GM12864 (cell line): Measurements from ENCODE around the gene PAPPA2.

Source experiments
- DNase-seq: peaks from one replicate; pipeline ENCODE4 v3.0.0-alpha.2; 2011; ENCODE audit warnings: low read depth
- H3K4me3 ChIP-seq: 2 replicates; pipeline ENCODE4 v1.5.1; 2011; ENCODE audit warnings: mild to moderate bottlenecking, low read depth, low read length, control low read depth
- TF ChIP-seq, protein P1 (sequence below): IDR thresholded peaks from 2 replicates; pipeline ENCODE4 v1.5.1; 2011; ENCODE audit warnings: low read depth, mild to moderate bottlenecking, moderate library complexity, low read length, control low read depth, inconsistent platforms; ENCODE audit errors: missing control alignments

The PAPPA2 gene

DNA sequence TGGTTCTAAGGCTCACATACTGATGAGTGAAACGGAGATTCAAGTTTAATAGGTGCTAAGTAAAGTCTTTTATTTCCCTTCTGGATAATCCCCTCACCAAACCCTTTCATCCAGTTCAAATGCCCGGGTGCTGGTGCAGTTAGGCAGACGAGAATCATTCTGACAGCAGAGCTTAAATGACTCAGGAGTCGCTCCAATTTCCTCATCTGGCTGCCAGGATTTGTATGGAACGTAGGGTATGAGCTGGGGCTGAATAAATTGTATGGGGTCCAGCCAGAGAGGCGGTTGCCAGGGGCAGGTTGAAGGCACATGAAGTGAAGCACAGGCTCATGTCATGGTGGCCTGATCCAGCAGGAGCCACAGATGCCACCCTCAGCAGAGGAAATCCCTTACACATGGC lies 76.0 kb downstream of the PAPPA2 start:
- no peak for DNase-seq
- H3K4me3 ChIP-seq, result no peak overlapping the region
- TF ChIP-seq, protein P1, sequence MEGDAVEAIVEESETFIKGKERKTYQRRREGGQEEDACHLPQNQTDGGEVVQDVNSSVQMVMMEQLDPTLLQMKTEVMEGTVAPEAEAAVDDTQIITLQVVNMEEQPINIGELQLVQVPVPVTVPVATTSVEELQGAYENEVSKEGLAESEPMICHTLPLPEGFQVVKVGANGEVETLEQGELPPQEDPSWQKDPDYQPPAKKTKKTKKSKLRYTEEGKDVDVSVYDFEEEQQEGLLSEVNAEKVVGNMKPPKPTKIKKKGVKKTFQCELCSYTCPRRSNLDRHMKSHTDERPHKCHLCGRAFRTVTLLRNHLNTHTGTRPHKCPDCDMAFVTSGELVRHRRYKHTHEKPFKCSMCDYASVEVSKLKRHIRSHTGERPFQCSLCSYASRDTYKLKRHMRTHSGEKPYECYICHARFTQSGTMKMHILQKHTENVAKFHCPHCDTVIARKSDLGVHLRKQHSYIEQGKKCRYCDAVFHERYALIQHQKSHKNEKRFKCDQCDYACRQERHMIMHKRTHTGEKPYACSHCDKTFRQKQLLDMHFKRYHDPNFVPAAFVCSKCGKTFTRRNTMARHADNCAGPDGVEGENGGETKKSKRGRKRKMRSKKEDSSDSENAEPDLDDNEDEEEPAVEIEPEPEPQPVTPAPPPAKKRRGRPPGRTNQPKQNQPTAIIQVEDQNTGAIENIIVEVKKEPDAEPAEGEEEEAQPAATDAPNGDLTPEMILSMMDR, result no peak

DNA sequence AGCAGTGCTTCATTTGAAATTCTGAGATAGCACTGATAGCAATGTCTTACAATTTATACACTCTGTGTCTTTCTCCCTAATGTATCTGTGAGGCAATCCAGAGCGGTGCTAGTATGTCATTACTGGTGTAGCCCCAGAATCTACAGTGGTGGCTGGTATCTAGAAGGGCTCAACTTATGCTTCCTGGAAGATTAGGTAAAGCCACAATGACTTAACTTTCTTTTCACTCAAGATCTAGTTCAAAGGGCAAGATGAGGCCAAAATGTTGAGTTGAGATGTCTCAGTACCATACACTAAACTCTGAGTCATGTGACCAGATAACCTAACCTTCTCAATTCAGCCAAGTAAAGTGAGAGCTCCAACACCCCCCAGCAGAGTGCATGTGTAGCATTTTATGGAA lies 77.5 kb downstream of the PAPPA2 start:
- DNase-seq, result no peak
- no peak overlapping the region for H3K4me3 ChIP-seq
- TF ChIP-seq, protein P1, result no peak

DNA sequence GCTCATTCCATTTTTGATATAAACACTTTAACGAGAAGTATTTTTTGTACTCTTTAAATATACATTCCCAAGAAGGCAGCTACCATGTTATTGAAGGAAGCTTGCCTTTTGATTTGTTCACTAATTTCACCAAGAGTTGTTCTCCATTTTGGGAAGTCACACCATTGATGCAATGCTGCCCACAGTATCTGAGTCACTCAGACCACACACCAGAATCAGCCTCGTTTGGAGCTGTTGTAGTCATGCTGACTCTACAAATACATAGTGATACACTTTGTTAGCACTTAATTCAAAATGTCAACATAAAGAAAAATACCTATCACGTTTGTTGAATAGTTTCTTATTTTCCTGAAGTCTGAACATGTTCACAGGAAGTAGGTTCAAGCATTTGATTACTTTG lies 78.7 kb downstream of the PAPPA2 start:
- no peak for DNase-seq
- TF ChIP-seq, protein P1, result no peak
- no peak overlapping the region for H3K4me3 ChIP-seq

DNA sequence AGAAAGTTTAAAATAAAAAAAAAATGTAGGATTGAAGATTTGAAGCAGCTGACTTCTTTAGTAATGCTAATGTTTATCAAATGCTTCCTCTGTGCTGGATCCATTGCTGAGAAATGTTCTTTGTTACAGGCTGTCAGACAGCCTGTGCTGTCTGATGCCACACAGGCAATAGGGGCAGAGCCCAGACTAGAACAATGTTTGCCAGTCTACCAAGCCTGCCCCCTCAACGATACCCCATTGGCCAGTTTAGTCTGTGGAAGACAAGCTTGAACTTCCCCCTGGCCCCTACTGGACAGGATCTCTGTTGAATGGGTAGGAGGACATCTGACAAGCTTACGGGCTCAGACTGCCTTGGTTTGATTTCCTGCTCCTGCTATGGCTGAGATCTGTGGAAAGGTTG lies 79.4 kb downstream of the PAPPA2 start:
- no peak for DNase-seq

DNA sequence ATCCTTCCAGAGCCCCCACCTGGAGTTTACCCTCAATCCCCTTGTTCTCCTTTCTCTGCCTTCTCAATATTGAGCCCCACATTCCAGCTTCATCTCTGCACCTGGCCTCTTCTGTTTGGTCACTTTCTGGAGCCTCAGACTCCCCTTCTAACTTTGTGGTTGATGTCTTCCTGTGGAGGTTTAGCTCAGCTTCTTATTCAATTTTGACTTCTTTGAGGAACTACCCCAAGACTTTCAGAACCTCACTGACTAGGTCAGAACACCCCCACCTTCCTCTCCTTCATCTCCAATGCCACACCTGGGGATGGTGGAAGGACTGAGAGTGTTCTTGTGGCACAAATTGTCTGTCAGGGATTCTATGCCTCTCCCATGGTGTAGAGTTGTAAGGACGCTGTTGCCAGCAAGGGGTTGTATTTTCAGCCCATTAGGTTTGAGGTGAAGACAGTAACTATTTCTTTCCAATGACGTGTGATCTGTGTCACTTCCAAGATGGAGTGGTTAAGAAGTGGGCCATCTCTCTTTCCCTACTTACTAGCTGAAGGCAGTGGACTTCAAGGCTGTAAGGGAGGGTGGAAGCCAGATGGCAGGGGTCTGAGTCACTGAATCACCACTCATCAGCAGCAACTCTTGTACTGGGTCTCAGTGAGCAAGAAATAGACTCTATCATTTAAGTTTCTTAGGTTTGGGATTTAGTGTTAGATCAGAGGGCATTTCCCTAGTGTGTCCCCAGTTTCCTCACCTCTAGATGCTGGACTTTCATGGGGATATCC lies 80.6 kb downstream of the PAPPA2 start:
- DNase-seq, result no peak
- no peak overlapping the region for H3K4me3 ChIP-seq
- TF ChIP-seq, protein P1, result no peak

More for the DNA sequence above, 79.4 kb downstream of the PAPPA2 start:
- TF ChIP-seq, protein P1, result no peak
- no peak overlapping the region for H3K4me3 ChIP-seq

DNA sequence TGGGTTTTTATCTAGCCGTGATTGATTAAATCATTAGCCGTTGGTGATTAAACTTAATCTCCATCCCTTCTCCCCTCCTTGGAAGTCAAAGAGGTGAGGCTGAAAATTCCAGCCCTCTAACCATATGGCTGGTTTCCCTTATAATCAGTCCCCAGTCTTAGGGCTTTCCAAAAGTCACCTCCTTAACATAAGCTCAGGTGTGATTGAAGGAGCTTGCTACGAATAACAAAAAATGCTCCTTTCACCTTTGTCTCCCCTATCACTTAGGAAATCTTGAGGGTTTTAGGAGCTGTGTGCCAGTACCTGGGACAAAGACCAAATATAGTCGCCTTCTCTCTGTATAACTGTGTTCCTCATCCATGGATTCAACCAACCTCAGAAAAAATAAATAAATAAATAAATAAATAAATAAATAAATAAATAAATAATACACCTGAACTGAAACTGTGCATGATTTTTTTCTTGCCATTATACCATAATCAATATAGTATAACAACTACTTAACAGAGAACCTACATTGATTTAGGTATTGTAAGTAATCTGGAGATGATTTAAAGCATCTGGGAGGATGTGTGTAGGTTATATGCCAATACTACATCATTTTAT lies 82.2 kb downstream of the PAPPA2 start:
- DNase-seq, result no peak
- TF ChIP-seq, protein P1, result no peak
- no peak overlapping the region for H3K4me3 ChIP-seq

DNA sequence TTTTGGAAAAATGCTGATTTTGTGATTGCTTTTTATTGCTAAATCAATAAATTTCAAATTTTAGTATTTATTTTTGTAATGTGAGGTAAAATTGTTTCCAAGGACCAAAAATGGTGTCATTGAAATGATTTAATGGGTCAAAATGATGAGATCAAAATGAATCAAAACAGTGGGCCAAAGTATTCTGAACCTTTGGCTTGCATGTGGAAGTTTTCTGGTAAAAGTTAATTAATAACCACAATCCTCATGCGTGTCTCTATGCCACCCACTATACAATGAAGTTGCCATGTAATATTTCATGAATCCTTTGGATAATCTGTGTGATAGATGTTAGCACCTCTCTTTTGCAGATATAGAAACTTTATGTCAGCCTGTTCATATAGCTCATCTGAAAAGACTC lies 83.8 kb downstream of the PAPPA2 start:
- no peak overlapping the region for H3K4me3 ChIP-seq
- no peak for DNase-seq
- TF ChIP-seq, protein P1, result no peak
